Measurements from ENCODE around the gene PSME3. TPM values are rescaled to one million over a fixed set of nuclear protein-coding genes. Genes with fewer than 3 reads are reported as not detected.

The PSME3 gene
- total and polyA plus RNA-seq, 2 of the 13 experiments (the other 11 are each of a cell fraction or from before 2014, with no cell fraction given): 66.3 to 135 TPM

DNA sequence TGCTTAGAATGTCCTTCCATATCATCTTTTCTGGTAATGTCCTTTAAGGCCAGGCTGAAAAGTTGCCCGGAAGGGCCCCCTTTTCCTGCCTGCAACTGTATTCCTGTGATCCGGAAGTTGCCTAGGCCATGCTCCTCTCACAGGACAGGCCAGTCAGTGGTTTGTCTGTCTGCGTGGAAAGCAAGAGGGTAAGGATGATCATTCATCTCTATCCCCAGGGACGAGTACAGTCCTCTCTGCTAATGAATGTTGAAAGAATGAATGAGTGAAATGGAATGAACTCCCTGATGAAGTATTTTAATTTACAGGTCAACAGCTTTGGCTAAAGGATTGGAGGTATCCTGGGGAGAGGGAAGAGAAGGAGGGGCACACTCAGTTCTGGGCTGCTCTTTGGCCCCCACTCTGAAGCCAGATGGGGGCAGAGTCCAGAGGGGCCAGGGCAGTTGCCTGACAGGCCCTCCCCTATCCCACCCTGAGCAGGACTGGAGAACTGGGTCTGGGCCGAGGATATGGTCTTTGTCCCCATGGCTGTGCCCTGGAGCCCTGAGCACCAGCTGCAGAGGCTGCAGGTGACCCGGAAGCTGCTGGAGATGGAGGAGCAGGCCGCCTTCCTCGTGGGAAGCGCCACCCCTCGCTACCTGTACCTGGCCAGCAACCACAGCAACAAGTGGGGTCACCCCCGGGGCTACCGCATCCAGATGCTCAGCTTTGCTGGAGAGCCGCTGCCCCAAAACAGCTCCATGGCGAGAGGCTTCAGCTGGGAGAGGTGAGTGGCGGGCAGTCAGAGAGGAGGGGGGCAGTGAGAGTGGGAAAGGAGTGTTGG is 21.0 kb downstream of the PSME3 start (continued):
- TF ChIP-seq, protein P1, sequence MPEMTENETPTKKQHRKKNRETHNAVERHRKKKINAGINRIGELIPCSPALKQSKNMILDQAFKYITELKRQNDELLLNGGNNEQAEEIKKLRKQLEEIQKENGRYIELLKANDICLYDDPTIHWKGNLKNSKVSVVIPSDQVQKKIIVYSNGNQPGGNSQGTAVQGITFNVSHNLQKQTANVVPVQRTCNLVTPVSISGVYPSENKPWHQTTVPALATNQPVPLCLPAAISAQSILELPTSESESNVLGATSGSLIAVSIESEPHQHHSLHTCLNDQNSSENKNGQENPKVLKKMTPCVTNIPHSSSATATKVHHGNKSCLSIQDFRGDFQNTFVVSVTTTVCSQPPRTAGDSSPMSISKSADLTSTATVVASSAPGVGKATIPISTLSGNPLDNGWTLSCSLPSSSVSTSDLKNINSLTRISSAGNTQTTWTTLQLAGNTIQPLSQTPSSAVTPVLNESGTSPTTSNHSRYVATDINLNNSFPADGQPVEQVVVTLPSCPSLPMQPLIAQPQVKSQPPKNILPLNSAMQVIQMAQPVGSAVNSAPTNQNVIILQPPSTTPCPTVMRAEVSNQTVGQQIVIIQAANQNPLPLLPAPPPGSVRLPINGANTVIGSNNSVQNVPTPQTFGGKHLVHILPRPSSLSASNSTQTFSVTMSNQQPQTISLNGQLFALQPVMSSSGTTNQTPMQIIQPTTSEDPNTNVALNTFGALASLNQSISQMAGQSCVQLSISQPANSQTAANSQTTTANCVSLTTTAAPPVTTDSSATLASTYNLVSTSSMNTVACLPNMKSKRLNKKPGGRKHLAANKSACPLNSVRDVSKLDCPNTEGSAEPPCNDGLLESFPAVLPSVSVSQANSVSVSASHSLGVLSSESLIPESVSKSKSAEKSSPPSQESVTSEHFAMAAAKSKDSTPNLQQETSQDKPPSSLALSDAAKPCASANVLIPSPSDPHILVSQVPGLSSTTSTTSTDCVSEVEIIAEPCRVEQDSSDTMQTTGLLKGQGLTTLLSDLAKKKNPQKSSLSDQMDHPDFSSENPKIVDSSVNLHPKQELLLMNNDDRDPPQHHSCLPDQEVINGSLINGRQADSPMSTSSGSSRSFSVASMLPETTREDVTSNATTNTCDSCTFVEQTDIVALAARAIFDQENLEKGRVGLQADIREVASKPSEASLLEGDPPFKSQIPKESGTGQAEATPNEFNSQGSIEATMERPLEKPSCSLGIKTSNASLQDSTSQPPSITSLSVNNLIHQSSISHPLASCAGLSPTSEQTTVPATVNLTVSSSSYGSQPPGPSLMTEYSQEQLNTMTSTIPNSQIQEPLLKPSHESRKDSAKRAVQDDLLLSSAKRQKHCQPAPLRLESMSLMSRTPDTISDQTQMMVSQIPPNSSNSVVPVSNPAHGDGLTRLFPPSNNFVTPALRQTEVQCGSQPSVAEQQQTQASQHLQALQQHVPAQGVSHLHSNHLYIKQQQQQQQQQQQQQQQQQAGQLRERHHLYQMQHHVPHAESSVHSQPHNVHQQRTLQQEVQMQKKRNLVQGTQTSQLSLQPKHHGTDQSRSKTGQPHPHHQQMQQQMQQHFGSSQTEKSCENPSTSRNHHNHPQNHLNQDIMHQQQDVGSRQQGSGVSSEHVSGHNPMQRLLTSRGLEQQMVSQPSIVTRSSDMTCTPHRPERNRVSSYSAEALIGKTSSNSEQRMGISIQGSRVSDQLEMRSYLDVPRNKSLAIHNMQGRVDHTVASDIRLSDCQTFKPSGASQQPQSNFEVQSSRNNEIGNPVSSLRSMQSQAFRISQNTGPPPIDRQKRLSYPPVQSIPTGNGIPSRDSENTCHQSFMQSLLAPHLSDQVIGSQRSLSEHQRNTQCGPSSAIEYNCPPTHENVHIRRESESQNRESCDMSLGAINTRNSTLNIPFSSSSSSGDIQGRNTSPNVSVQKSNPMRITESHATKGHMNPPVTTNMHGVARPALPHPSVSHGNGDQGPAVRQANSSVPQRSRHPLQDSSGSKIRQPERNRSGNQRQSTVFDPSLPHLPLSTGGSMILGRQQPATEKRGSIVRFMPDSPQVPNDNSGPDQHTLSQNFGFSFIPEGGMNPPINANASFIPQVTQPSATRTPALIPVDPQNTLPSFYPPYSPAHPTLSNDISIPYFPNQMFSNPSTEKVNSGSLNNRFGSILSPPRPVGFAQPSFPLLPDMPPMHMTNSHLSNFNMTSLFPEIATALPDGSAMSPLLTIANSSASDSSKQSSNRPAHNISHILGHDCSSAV (CRISPR knock-in tag; IDR thresholded peaks at IDR 0.05; ENCODE audit: borderline replicate concordance): no peak
- TF ChIP-seq, protein P2, sequence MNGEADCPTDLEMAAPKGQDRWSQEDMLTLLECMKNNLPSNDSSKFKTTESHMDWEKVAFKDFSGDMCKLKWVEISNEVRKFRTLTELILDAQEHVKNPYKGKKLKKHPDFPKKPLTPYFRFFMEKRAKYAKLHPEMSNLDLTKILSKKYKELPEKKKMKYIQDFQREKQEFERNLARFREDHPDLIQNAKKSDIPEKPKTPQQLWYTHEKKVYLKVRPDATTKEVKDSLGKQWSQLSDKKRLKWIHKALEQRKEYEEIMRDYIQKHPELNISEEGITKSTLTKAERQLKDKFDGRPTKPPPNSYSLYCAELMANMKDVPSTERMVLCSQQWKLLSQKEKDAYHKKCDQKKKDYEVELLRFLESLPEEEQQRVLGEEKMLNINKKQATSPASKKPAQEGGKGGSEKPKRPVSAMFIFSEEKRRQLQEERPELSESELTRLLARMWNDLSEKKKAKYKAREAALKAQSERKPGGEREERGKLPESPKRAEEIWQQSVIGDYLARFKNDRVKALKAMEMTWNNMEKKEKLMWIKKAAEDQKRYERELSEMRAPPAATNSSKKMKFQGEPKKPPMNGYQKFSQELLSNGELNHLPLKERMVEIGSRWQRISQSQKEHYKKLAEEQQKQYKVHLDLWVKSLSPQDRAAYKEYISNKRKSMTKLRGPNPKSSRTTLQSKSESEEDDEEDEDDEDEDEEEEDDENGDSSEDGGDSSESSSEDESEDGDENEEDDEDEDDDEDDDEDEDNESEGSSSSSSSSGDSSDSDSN (CRISPR knock-in tag; IDR thresholded peaks at IDR 0.05): peak; percentile 90
- TF ChIP-seq, protein P3, sequence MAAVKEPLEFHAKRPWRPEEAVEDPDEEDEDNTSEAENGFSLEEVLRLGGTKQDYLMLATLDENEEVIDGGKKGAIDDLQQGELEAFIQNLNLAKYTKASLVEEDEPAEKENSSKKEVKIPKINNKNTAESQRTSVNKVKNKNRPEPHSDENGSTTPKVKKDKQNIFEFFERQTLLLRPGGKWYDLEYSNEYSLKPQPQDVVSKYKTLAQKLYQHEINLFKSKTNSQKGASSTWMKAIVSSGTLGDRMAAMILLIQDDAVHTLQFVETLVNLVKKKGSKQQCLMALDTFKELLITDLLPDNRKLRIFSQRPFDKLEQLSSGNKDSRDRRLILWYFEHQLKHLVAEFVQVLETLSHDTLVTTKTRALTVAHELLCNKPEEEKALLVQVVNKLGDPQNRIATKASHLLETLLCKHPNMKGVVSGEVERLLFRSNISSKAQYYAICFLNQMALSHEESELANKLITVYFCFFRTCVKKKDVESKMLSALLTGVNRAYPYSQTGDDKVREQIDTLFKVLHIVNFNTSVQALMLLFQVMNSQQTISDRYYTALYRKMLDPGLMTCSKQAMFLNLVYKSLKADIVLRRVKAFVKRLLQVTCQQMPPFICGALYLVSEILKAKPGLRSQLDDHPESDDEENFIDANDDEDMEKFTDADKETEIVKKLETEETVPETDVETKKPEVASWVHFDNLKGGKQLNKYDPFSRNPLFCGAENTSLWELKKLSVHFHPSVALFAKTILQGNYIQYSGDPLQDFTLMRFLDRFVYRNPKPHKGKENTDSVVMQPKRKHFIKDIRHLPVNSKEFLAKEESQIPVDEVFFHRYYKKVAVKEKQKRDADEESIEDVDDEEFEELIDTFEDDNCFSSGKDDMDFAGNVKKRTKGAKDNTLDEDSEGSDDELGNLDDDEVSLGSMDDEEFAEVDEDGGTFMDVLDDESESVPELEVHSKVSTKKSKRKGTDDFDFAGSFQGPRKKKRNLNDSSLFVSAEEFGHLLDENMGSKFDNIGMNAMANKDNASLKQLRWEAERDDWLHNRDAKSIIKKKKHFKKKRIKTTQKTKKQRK (IDR thresholded peaks at IDR 0.05; ENCODE audit: low read length): no peak
- TF ChIP-seq, protein P4, sequence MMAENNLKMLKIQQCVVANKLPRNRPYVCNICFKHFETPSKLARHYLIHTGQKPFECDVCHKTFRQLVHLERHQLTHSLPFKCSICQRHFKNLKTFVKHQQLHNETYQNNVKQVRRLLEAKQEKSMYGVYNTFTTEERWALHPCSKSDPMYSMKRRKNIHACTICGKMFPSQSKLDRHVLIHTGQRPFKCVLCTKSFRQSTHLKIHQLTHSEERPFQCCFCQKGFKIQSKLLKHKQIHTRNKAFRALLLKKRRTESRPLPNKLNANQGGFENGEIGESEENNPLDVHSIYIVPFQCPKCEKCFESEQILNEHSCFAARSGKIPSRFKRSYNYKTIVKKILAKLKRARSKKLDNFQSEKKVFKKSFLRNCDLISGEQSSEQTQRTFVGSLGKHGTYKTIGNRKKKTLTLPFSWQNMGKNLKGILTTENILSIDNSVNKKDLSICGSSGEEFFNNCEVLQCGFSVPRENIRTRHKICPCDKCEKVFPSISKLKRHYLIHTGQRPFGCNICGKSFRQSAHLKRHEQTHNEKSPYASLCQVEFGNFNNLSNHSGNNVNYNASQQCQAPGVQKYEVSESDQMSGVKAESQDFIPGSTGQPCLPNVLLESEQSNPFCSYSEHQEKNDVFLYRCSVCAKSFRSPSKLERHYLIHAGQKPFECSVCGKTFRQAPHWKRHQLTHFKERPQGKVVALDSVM (CRISPR knock-in tag; IDR thresholded peaks at IDR 0.05): peak; percentile 28; the same call in 1 of the 2 replicates
- peak; percentile 96 for TF ChIP-seq HDAC1 (CRISPR knock-in tag; IDR thresholded peaks at IDR 0.05)
- TF ChIP-seq, protein P5, sequence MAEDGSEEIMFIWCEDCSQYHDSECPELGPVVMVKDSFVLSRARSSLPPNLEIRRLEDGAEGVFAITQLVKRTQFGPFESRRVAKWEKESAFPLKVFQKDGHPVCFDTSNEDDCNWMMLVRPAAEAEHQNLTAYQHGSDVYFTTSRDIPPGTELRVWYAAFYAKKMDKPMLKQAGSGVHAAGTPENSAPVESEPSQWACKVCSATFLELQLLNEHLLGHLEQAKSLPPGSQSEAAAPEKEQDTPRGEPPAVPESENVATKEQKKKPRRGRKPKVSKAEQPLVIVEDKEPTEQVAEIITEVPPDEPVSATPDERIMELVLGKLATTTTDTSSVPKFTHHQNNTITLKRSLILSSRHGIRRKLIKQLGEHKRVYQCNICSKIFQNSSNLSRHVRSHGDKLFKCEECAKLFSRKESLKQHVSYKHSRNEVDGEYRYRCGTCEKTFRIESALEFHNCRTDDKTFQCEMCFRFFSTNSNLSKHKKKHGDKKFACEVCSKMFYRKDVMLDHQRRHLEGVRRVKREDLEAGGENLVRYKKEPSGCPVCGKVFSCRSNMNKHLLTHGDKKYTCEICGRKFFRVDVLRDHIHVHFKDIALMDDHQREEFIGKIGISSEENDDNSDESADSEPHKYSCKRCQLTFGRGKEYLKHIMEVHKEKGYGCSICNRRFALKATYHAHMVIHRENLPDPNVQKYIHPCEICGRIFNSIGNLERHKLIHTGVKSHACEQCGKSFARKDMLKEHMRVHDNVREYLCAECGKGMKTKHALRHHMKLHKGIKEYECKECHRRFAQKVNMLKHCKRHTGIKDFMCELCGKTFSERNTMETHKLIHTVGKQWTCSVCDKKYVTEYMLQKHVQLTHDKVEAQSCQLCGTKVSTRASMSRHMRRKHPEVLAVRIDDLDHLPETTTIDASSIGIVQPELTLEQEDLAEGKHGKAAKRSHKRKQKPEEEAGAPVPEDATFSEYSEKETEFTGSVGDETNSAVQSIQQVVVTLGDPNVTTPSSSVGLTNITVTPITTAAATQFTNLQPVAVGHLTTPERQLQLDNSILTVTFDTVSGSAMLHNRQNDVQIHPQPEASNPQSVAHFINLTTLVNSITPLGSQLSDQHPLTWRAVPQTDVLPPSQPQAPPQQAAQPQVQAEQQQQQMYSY (CRISPR knock-in tag; IDR thresholded peaks at IDR 0.05): no peak

All from HepG2 (cell line).